Peyer's patch (tissue), 4 donors: ENCODE results near the gene HSDL2.

Experiments
- POLR2A ChIP-seq, 2 donors: fragments of 450-650 bp; IDR thresholded peaks; one replicate each; pipeline ENCODE4 v1.5.1; 2017; ENCODE audit warnings: antibody characterized with exemption in 2 of 2, mild to moderate bottlenecking in 2 of 2, moderate library complexity in 2 of 2
- TF ChIP-seq, protein P1 (sequence below), 6 experiments: fragments of 450-650 bp in 4 of 6; fragments of 200-600 bp in 2 of 6; sonication (generic) in 1 of 6; IDR thresholded peaks; one replicate each; pipeline ENCODE4 v1.5.1; 2017 to 2019; ENCODE audit warnings: antibody characterized with exemption in 6 of 6, mild to moderate bottlenecking in 3 of 6, moderate library complexity in 1 of 6

DNA sequence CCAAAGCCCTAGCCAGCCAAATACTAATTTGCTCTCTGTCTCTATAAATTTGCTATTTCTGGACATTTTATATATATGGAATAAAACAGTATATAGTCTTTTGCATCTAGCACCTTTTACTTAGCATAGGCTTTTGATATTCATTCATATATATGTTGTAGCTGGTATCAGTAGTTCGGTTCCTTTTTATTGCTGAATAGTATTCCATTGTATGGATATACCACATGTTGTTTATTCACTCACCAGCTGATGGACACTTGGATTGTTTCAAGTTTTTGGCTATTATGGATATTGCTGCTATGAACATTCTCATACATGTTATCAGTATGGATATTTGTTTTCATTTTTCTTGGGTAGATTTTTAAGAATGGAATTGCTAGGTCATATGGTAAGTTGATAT is 82.9 kb downstream of the HSDL2 start:
- TF ChIP-seq, protein P1, sequence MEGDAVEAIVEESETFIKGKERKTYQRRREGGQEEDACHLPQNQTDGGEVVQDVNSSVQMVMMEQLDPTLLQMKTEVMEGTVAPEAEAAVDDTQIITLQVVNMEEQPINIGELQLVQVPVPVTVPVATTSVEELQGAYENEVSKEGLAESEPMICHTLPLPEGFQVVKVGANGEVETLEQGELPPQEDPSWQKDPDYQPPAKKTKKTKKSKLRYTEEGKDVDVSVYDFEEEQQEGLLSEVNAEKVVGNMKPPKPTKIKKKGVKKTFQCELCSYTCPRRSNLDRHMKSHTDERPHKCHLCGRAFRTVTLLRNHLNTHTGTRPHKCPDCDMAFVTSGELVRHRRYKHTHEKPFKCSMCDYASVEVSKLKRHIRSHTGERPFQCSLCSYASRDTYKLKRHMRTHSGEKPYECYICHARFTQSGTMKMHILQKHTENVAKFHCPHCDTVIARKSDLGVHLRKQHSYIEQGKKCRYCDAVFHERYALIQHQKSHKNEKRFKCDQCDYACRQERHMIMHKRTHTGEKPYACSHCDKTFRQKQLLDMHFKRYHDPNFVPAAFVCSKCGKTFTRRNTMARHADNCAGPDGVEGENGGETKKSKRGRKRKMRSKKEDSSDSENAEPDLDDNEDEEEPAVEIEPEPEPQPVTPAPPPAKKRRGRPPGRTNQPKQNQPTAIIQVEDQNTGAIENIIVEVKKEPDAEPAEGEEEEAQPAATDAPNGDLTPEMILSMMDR (IDR thresholded peaks at IDR 0.05), result no peak
- TF ChIP-seq POLR2A (IDR thresholded peaks at IDR 0.05), result no peak
